ENCODE results near the gene CDYL2.

GRCh38 chr16:80576343-80576912 lies 228.0 kb downstream of the CDYL2 start:
- no peak for TF ChIP-seq CTCF (conservative IDR thresholded peaks at IDR 0.05; ENCODE audit: low read length)
- no peak for TF ChIP-seq EZH2phosphoT487 (IDR thresholded peaks at IDR 0.05; ENCODE audit: borderline replicate concordance, low read depth, low read length)
